ENCODE measurements around the gene LRRC75A.

GRCh38 chr17:16406742-16407674 is 85.0 kb downstream of the LRRC75A start:
- TF ChIP-seq CTCF (IDR thresholded peaks at IDR 0.05) = no peak
- TF ChIP-seq POLR2AphosphoS5 (IDR thresholded peaks at IDR 0.05) = peak; percentile 25 to 55
- TF ChIP-seq EP300 (IDR thresholded peaks at IDR 0.05) = no peak
